Testis (tissue), 3 donors: ENCODE measurements around the gene KRT72. TPM values are rescaled to one million over a fixed set of nuclear protein-coding genes. Genes with fewer than 3 reads are reported as not detected.

Source experiments
- DNase-seq: peaks from one replicate; pipeline ENCODE4 v3.0.0-alpha.2; 2019
- H3K27ac ChIP-seq, 2 donors: fragments of 200-600 bp; sonication (generic); one replicate each; pipeline ENCODE4 v1.5.1; 2019
- H3K27me3 ChIP-seq: fragments of 200-600 bp; sonication (generic); one replicate; pipeline ENCODE4 v1.5.1; 2019
- H3K36me3 ChIP-seq: fragments of 200-600 bp; sonication (generic); one replicate; pipeline ENCODE4 v1.5.1; 2017; ENCODE audit warnings: low read depth; ENCODE audit errors: missing control alignments
- H3K4me1 ChIP-seq: fragments of 200-600 bp; sonication (generic); one replicate; pipeline ENCODE4 v1.5.1; 2019
- H3K4me3 ChIP-seq, 2 donors: fragments of 200-600 bp; sonication (generic); one replicate each; pipeline ENCODE4 v1.5.1; 2017 to 2019
- H3K9me3 ChIP-seq: fragments of 200-600 bp; sonication (generic); one replicate; pipeline ENCODE4 v1.5.1; 2017
- CTCF ChIP-seq, 3 experiments: fragments of 450-650 bp in 2 of 3; fragments of 200-600 bp in 1 of 3; sonication (generic) in 1 of 3; IDR thresholded peaks; one replicate each; pipeline ENCODE4 v1.5.1; 2016 to 2019; ENCODE audit warnings: antibody characterized with exemption in 3 of 3, mild to moderate bottlenecking in 2 of 3, moderate library complexity in 1 of 3
- POLR2A ChIP-seq: fragments of 450-650 bp; IDR thresholded peaks from one replicate; pipeline ENCODE4 v1.6.1; 2017; ENCODE audit warnings: antibody characterized with exemption, mild to moderate bottlenecking, moderate library complexity
- WGBS, 2 donors: methylation state at CpG; one replicate each; pipeline ENCODE4 v1.1.5; 2018; 5-methylcytosine and 5-hydroxymethylcytosine counted together
- intact Hi-C: fragments of 100-400 bp; cut with DNase I; formaldehyde crosslinking; loops from one replicate; pipeline ENCODE4 v1.15.1; 2023; ENCODE audit warnings: low total_unique reads
- polyA plus RNA-seq: library from polyadenylated mRNA; stranded (reverse); fragments of 350-450 nt; fragmentation: Illumina TruSeq; extraction: RNeasy Lipid Tissue Mini Kit (QIAGEN cat#74804); gene quantifications from one replicate; pipeline ENCODE4 v1.2.3, GENCODE V29; 2014; ENCODE audit warnings: low read depth, low replicate concordance; ENCODE audit not compliant: insufficient read depth
- total RNA-seq, 2 donors: library from RNA; depleted of rRNA; stranded (reverse); fragments of >200 nt; gene quantifications; one replicate each; pipeline ENCODE4 v1.2.3, GENCODE V29; 2016

Gene KRT72
- total and polyA plus RNA-seq, 3 donors from 2014 or later = 11.7 to 85.0 (median 16.5) TPM

- no peak for TF ChIP-seq CTCF (IDR thresholded peaks at IDR 0.05)
- TF ChIP-seq POLR2A = no peak
- Histone ChIP-seq H3K9me3 (no peaks in the 10 kb centered on the region), H3K27me3 (no peaks in the 10 kb centered on the region), H3K27ac (no peak overlapping the region), H3K4me1 (no peaks in the 10 kb centered on the region), H3K4me3 (no peak overlapping the region), H3K36me3 (no peaks in the 10 kb centered on the region)
- intact Hi-C loops = no loop called here
- 89 to 98% methylated on average over 12 of the region's 12 CpGs for WGBS, 2 donors
- no peak for DNase-seq
Observed at GRCh38 chr12:52646613-52647012, 45.4 kb upstream of the KRT72 start.

GRCh38 chr12:52645982-52646381 is 44.7 kb upstream of the KRT72 start:
- H3K4me3 ChIP-seq = no peak overlapping the region
- no peak overlapping the region for H3K27ac ChIP-seq
- no peaks in the 10 kb centered on the region for H3K27me3 ChIP-seq
- H3K36me3 ChIP-seq = no peaks in the 10 kb centered on the region
- intact Hi-C loops = no loop called here
- DNase-seq = no peak
- no peaks in the 10 kb centered on the region for H3K4me1 ChIP-seq
- 86 to 89% methylated on average over 4 of the region's 4 CpGs for WGBS, 2 donors
- TF ChIP-seq POLR2A (no peak), CTCF (IDR thresholded peaks at IDR 0.05) (no peak)
- H3K9me3 ChIP-seq = no peaks in the 10 kb centered on the region

- H3K4me3 ChIP-seq = no peak overlapping the region
- no peak overlapping the region for H3K27ac ChIP-seq
- intact Hi-C loops = no loop called here
- no peaks in the 10 kb centered on the region for H3K27me3 ChIP-seq
- no peaks in the 10 kb centered on the region for H3K4me1 ChIP-seq
- WGBS, 2 donors = 79 to 81% methylated on average over 7 of the region's 7 CpGs
- no peaks in the 10 kb centered on the region for H3K9me3 ChIP-seq
- TF ChIP-seq POLR2A (no peak), CTCF (IDR thresholded peaks at IDR 0.05) (no peak)
- H3K36me3 ChIP-seq = no peaks in the 10 kb centered on the region
- no peak for DNase-seq
Observed at GRCh38 chr12:52645120-52645761, 44.0 kb upstream of the KRT72 start.

- 96 to 100% methylated on average over 5 to 6 of the region's 6 CpGs for WGBS, 2 donors
Observed at GRCh38 chr12:52644078-52644415, 42.8 kb upstream of the KRT72 start.

More at GRCh38 chr12:52644078-52644415, 42.8 kb upstream of the KRT72 start:
- no peak for DNase-seq
- intact Hi-C loops = no loop called here
- TF ChIP-seq POLR2A (no peak), CTCF (IDR thresholded peaks at IDR 0.05) (no peak)
- Histone ChIP-seq H3K27me3 (no peaks in the 10 kb centered on the region), H3K27ac (no peak overlapping the region), H3K36me3 (no peaks in the 10 kb centered on the region), H3K4me1 (no peaks in the 10 kb centered on the region), H3K4me3 (no peak overlapping the region), H3K9me3 (no peaks in the 10 kb centered on the region)
